Ishikawa (cell line): ENCODE data around the gene NOS1AP.
A peak's percentile ranks its signal among the peaks of the same experiment; 100 is the strongest.

Experiments
- CEBPB ChIP-seq: IDR thresholded peaks from 2 replicates; pipeline ENCODE4 v1.6.1; 2012
- CREB1 ChIP-seq: IDR thresholded peaks from 2 replicates; pipeline ENCODE4 v1.6.1; 2012; ENCODE audit warnings: low read depth
- EGR1 ChIP-seq: IDR thresholded peaks from 2 replicates; pipeline ENCODE4 v1.6.1; 2012
- EP300 ChIP-seq: IDR thresholded peaks from 2 replicates; pipeline ENCODE4 v1.6.1; 2012; ENCODE audit warnings: borderline replicate concordance
- FOXM1 ChIP-seq: IDR thresholded peaks from 2 replicates; pipeline ENCODE4 v1.6.1; 2012; ENCODE audit warnings: low read depth, borderline replicate concordance
- NFIC ChIP-seq: IDR thresholded peaks from 2 replicates; pipeline ENCODE4 v1.6.1; 2012
- RAD21 ChIP-seq: IDR thresholded peaks from 2 replicates; pipeline ENCODE4 v1.6.1; 2012; ENCODE audit warnings: low read depth
- TAF1 ChIP-seq: IDR thresholded peaks from 2 replicates; pipeline ENCODE4 v1.6.1; 2012; ENCODE audit warnings: low read depth, mild to moderate bottlenecking
- TCF12 ChIP-seq: IDR thresholded peaks from 2 replicates; pipeline ENCODE4 v1.6.1; 2012; ENCODE audit warnings: low read depth
- TEAD4 ChIP-seq: IDR thresholded peaks from 2 replicates; pipeline ENCODE4 v1.6.1; 2012
- USF1 ChIP-seq: IDR thresholded peaks from 2 replicates; pipeline ENCODE4 v1.6.1; 2012
- YY1 ChIP-seq: IDR thresholded peaks from 2 replicates; pipeline ENCODE4 v1.6.1; 2012; ENCODE audit warnings: low read depth
- ZBTB7A ChIP-seq: IDR thresholded peaks from 2 replicates; pipeline ENCODE4 v1.6.1; 2012; ENCODE audit warnings: low read depth
- TF ChIP-seq, protein P1 (sequence below): IDR thresholded peaks from 2 replicates; pipeline ENCODE4 v1.6.1; 2012
- TF ChIP-seq, protein P2 (sequence below): IDR thresholded peaks from 2 replicates; pipeline ENCODE4 v1.6.1; 2012; ENCODE audit warnings: low read depth, mild to moderate bottlenecking

The NOS1AP gene

GRCh38 chr1:162070094-162070748, 730 bp downstream of the NOS1AP start:
- TF ChIP-seq ZBTB7A (peak; percentile 12), TAF1 (no peak), EP300 (no peak), CEBPB (peak; percentile 72), CREB1 (no peak), FOXM1 (no peak), YY1 (no peak)
- TF ChIP-seq, protein P1, sequence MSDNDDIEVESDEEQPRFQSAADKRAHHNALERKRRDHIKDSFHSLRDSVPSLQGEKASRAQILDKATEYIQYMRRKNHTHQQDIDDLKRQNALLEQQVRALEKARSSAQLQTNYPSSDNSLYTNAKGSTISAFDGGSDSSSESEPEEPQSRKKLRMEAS, result peak; percentile 48; the same call in 1 of the 2 replicates
- TF ChIP-seq, protein P2, sequence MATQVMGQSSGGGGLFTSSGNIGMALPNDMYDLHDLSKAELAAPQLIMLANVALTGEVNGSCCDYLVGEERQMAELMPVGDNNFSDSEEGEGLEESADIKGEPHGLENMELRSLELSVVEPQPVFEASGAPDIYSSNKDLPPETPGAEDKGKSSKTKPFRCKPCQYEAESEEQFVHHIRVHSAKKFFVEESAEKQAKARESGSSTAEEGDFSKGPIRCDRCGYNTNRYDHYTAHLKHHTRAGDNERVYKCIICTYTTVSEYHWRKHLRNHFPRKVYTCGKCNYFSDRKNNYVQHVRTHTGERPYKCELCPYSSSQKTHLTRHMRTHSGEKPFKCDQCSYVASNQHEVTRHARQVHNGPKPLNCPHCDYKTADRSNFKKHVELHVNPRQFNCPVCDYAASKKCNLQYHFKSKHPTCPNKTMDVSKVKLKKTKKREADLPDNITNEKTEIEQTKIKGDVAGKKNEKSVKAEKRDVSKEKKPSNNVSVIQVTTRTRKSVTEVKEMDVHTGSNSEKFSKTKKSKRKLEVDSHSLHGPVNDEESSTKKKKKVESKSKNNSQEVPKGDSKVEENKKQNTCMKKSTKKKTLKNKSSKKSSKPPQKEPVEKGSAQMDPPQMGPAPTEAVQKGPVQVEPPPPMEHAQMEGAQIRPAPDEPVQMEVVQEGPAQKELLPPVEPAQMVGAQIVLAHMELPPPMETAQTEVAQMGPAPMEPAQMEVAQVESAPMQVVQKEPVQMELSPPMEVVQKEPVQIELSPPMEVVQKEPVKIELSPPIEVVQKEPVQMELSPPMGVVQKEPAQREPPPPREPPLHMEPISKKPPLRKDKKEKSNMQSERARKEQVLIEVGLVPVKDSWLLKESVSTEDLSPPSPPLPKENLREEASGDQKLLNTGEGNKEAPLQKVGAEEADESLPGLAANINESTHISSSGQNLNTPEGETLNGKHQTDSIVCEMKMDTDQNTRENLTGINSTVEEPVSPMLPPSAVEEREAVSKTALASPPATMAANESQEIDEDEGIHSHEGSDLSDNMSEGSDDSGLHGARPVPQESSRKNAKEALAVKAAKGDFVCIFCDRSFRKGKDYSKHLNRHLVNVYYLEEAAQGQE, result no peak

- no peak for TF ChIP-seq RAD21
- TF ChIP-seq, protein P2, result no peak
Observed at GRCh38 chr1:162070825-162071224, 1.3 kb downstream of the NOS1AP start.

DNA sequence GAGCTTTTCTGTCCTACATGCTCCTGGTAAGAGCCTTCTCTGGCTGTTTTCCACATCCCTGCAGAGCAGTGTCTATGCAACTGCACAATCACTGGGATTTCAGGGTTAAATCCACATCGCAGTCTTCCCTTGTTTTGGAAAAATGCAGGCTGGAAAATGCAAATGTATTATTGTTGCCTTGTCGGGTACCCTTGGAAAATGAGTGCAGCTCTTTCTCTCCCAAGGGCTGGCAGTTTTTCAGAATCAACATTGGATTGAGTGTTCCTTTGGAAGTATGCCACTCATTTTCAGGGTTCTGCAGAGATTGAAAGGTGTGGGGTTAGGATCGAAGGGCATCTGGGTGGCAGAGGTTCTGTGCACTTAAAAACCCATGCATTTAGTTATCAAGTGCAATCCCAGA, 3.2 kb downstream of the NOS1AP start:
- no peak for TF ChIP-seq TCF12
- no peak for TF ChIP-seq TEAD4
- no peak for TF ChIP-seq RAD21
- TF ChIP-seq, protein P2, result no peak
- TF ChIP-seq, protein P1, result no peak
- TF ChIP-seq CEBPB, result no peak
- TF ChIP-seq EP300, result no peak
- TF ChIP-seq EGR1, result no peak
- no peak for TF ChIP-seq YY1
- no peak for TF ChIP-seq USF1
- no peak for TF ChIP-seq CREB1
- no peak for TF ChIP-seq FOXM1
- TF ChIP-seq NFIC, result no peak
- no peak for TF ChIP-seq TAF1
- no peak for TF ChIP-seq ZBTB7A

GRCh38 chr1:162074276-162075005, 5.0 kb downstream of the NOS1AP start:
- TF ChIP-seq NFIC (no peak), CEBPB (no peak), TAF1 (no peak), TEAD4 (peak; percentile 58), EGR1 (no peak), EP300 (no peak), ZBTB7A (no peak), YY1 (0 out of 2 replicates have a peak, but pooled peaks have one; percentile 29)
- TF ChIP-seq, protein P2, result no peak
